Measurements from ENCODE around the gene MGLL. TPM values are rescaled to one million over a fixed set of nuclear protein-coding genes. Genes with fewer than 3 reads are reported as not detected.

Gene MGLL
- total and polyA plus RNA-seq, 2 donors (not counting 1 experiment from before 2014, with no cell fraction given) = 1.7 to 6.9 TPM

- ATAC-seq (ENCODE audit: low read depth) = no peak
- no peaks in the 10 kb centered on the region for H3K27me3 ChIP-seq (replicated peaks in 1 of 4; ENCODE audit: control extremely low read depth in 1 of 4, control insufficient read depth in 3 of 4, insufficient read depth in 4 of 4, low read length in 3 of 4)
- ChIA-PET POLR2A (no interaction called here), CTCF (no interaction called here)
- no peak for DNase-seq
- Mint-ChIP-seq H3K9me3 (ENCODE audit: insufficient read depth) (no peaks in the 10 kb centered on the region), H3K27me3 (no peaks in the 10 kb centered on the region), H3K4me3 (no peak overlapping the region), H3K27ac (no peak overlapping the region), H3K4me1 (peaks cover 36% of the 10 kb centered on the region)
- no peak overlapping the region for H2AFZ ChIP-seq (ENCODE audit: insufficient read depth, low read depth, low read length, poor library complexity, severe bottlenecking)
- H3K36me3 ChIP-seq (replicated peaks in 1 of 2; ENCODE audit: control extremely low read depth in 1 of 2, control insufficient read depth in 1 of 2, extremely low read depth in 1 of 2, insufficient read depth in 2 of 2, low read length in 1 of 2) = no peaks in the 10 kb centered on the region
- intact Hi-C loops (cut with micrococcal nuclease) = loop anchor here (10.0 kb wide), 1 partner anchor 244 kb away; no protein-coding TSS in a partner anchor
- TF ChIP-seq CTCF (IDR thresholded peaks at IDR 0.05) = no peak
- TF ChIP-seq EZH2 (IDR thresholded peaks at IDR 0.05; ENCODE audit: borderline replicate concordance, insufficient read depth, low read depth, low read length, poor library complexity, severe bottlenecking) = no peak
- no peaks in the 10 kb centered on the region for H3K9me3 ChIP-seq (ENCODE audit: control extremely low read depth in 1 of 3, control insufficient read depth in 2 of 3, insufficient read depth in 1 of 3, low read length in 2 of 3)
- no peak overlapping the region for H3K27ac ChIP-seq (ENCODE audit: low read length in 2 of 2)
- 67% methylated on average over 2 of the region's 6 CpGs for WGBS (ENCODE audit: insufficient coverage)
- no peaks in the 10 kb centered on the region for H3K79me2 ChIP-seq (ENCODE audit: control insufficient read depth, insufficient read depth, low read length)
- peaks cover 18 to 38% of the 10 kb centered on the region in 2 donors for H3K4me1 ChIP-seq (ENCODE audit: control insufficient read depth in 2 of 2, insufficient read depth in 2 of 2, low read length in 2 of 2)
- H4K20me1 ChIP-seq (ENCODE audit: control insufficient read depth, insufficient read depth, low read length, poor library complexity, severe bottlenecking) = no peaks in the 10 kb centered on the region
- H3K4me2 ChIP-seq (replicated peaks; ENCODE audit: low read depth, low read length, poor library complexity, severe bottlenecking) = no peak overlapping the region
- no peak overlapping the region for H3K4me3 ChIP-seq (ENCODE audit: control extremely low read depth in 1 of 5, extremely low read depth in 1 of 5, insufficient read depth in 1 of 5, low read depth in 2 of 5, low read length in 4 of 5)
- no peak overlapping the region for H3K9ac ChIP-seq (ENCODE audit: low read length)
These were observed 91.5 kb downstream of the MGLL start for GRCh38 chr3:127730666-127731295.

GRCh38 chr3:127730171-127730570 lies 92.1 kb downstream of the MGLL start:
- Histone ChIP-seq H3K4me2 (replicated peaks; ENCODE audit: low read depth, low read length, poor library complexity, severe bottlenecking) (no peak overlapping the region), H3K79me2 (ENCODE audit: control insufficient read depth, insufficient read depth, low read length) (no peaks in the 10 kb centered on the region), H3K4me1 (ENCODE audit: control insufficient read depth in 2 of 2, insufficient read depth in 2 of 2, low read length in 2 of 2) (peaks cover 11 to 32% of the 10 kb centered on the region in 2 donors), H3K9ac (ENCODE audit: low read length) (no peak overlapping the region), H3K4me3 (ENCODE audit: control extremely low read depth in 1 of 5, extremely low read depth in 1 of 5, insufficient read depth in 1 of 5, low read depth in 2 of 5, low read length in 4 of 5) (no peak overlapping the region), H2AFZ (ENCODE audit: insufficient read depth, low read depth, low read length, poor library complexity, severe bottlenecking) (no peak overlapping the region), H3K9me3 (ENCODE audit: control extremely low read depth in 1 of 3, control insufficient read depth in 2 of 3, insufficient read depth in 1 of 3, low read length in 2 of 3) (no peaks in the 10 kb centered on the region), H4K20me1 (ENCODE audit: control insufficient read depth, insufficient read depth, low read length, poor library complexity, severe bottlenecking) (no peaks in the 10 kb centered on the region), H3K27ac (ENCODE audit: low read length in 2 of 2) (no peak overlapping the region), H3K36me3 (replicated peaks in 1 of 2; ENCODE audit: control extremely low read depth in 1 of 2, control insufficient read depth in 1 of 2, extremely low read depth in 1 of 2, insufficient read depth in 2 of 2, low read length in 1 of 2) (no peaks in the 10 kb centered on the region), H3K27me3 (replicated peaks in 1 of 4; ENCODE audit: control extremely low read depth in 1 of 4, control insufficient read depth in 3 of 4, insufficient read depth in 4 of 4, low read length in 3 of 4) (no peaks in the 10 kb centered on the region)
- H3K4me3 Mint-ChIP-seq = no peak overlapping the region
- CTCF ChIA-PET = interaction anchor here (1.3 kb wide), 1 partner anchor 33 kb away, joined by 3 read pairs; no protein-coding TSS in a partner anchor
- H3K27me3 Mint-ChIP-seq = no peaks in the 10 kb centered on the region
- H3K9me3 Mint-ChIP-seq (ENCODE audit: insufficient read depth) = no peaks in the 10 kb centered on the region
- no peak for ATAC-seq (ENCODE audit: low read depth)
- 96% methylated on average over 8 of the region's 8 CpGs for WGBS (ENCODE audit: insufficient coverage)
- POLR2A ChIA-PET = no interaction called here
- DNase-seq = no peak
- intact Hi-C loops (cut with micrococcal nuclease) = loop anchor here (10.0 kb wide), 1 partner anchor 245 kb away; no protein-coding TSS in a partner anchor
- H3K4me1 Mint-ChIP-seq = peaks cover 30% of the 10 kb centered on the region
- no peak overlapping the region for H3K27ac Mint-ChIP-seq
- TF ChIP-seq EZH2 (IDR thresholded peaks at IDR 0.05; ENCODE audit: borderline replicate concordance, insufficient read depth, low read depth, low read length, poor library complexity, severe bottlenecking) (no peak), CTCF (IDR thresholded peaks at IDR 0.05) (no peak)
